ENCODE data around the gene CBY2.
"Not testable (repeated sequence)": the region's sequence is repeated elsewhere in the genome, so short reads cannot be mapped to it uniquely, and the experiment has no call there.

CBY2 gene

DNA sequence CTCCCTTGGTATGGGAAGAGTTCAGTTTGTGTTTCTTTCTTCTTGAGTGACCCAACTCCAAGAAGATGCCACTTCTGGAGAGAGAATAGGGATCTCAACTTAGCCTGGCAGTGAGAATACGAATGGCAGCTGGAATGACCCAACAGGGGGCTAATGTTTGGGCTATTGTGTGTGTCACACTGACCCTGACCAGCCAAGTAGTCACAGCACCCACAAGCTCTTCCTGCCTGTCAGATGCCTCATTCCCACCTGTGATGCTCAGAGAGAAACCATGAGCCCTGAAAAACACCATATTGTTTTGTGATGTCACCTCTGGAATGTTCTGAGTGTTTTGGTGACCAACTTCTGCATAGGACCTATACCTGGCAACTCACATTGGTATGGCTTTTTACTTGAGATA is at the start of gene CBY2:
Gene CBY2, plus strand, starts transcription at position 233 of the 400 bp plus-strand sequence. Its CDS starts 71 bp downstream, at position 304.
- no peak for DNase-seq

DNA sequence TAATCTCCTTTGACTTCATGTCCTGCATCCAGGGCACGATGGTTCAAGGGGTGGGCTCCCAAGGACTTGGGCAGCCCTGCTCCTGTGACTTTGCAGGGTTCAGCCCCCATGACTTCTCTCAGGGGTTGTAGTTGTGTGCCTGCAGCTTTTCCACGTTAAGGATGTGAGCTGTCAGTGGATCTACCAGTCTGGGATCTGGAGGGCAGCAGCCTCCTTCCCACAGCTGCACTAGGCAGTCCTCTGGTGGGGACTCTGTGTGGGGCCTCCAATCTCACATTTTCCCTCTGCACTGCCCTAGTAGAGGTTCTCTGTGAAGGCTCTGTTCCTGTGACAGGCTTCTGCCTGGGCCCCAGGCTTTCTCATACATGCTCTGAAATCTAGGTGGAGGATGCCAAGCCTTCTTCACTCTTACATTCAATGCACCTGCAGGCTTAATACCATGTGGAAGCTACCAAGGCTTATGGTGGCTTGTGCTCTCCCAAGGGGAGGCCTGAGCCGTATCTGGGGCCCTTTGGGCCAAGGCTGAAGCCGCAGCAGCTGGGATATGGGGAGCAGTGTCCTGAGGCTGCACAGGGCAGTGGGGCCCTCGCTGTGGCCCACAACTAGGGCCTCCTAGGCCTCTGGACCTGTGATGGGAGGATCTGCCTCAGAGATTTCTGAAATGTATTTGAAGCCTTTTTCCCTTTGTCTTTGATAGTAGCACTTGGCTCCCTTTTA is 47.3 kb upstream of the CBY2 start:
- DNase-seq = no peak

DNA sequence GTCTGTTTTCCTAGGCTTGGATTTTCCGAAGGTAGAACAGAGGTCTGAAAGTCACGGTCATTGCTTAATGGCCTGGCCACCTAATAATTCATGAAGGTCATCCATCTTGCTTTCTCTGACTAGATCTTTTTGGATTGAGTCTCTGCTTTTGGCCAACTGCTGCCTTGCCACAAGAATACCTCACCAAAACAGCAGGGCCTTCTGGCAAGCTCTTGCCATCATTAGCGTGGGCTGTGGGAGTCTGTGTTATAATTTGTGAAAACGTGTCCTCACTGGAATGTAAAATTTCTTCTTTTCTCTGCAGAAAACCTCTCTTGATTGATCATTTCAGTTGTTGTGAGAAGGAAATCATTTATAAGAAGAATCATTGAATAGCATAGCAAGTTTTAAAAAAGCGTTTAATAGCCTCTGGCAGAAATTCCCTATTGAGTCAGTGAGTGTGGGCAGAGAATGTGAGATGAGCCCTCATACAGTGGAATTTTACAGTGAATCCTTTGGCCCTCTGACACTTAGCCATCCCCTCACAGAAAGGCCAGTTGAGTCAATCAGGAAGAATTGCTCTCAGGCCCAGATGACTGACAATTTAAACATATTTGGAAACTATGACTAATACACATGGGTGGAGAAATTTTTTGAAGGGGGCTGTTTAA is 43.4 kb upstream of the CBY2 start:
- no peak for DNase-seq

GRCh38 chr13:45659536-45659935 is 42.6 kb upstream of the CBY2 start:
- DNase-seq = no peak

DNA sequence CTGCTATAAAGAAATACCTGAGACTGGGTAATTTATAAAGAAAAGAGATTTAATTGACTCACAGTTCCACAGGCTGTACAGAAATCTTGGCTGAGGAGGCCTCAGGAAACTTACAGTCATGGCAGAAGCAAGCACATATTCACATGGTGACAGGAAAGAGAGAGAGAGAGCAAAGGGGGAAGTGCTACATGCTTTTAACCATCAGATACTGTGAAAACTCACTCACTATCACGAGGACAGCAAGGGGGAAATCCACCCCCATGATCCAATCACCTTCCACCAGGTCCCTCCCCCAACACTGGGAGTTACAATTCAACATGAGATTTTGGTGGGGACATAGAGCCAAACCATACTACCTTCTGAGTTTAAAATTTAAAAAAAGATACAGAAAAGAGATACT is 41.7 kb upstream of the CBY2 start:
- not testable (repeated sequence) for DNase-seq

DNA sequence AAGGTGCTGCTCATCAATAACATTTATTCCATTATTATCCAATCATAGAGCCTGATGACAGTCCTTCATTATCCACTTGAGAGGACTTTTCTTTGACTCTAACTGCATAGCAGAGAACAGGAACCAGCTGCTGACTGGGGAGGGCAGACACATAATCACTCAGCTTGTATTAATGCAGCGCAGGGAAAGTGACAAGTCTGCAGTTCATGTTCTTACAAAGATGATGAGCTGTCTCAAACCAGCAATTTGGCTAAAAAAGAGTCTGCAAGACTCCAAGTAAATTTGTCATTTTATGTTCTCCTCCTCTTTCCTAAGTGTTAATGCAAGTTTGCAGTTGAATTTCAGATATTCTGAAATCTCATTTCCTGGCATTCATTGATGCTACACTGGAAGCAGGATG is 40.0 kb upstream of the CBY2 start:
- no peak for DNase-seq

DNA sequence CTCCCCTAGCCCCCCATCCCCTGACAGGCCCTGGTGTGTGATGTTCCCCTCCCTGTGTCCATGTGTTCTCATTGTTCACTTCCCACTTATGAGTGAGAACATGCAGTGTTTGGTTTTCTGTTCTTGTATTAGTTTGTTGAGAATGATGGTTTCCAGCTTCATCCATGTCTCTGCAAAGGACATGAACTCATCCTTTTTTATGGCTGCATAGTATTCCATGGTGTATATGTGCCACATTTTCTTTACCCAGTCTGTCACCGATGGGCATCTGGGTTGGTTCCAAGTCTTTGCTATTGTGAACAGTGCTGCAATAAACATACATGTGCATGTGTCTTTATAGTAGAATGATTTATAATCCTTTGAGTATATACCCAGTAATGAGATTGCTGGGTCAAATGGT is 39.2 kb upstream of the CBY2 start:
- not testable (repeated sequence) for DNase-seq

DNA sequence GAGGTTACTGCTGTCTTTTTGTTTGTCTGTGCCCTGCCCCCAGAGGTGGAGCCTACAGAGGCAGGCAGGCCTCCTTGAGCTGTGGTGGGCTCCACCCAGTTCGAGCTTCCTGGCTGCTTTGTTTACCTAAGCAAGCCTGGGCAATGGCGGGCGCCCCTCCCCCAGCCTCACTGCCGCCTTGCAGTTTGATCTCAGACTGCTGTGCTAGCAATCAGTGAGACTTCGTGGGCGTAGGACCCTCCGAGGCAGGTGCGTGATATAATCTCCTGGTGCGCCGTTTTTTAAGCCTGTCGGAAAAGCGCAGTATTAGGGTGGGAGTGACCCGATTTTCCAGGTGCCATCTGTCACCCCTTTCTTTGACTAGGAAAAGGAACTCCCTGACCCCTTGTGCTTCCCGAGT is 32.5 kb upstream of the CBY2 start:
- not testable (repeated sequence) for DNase-seq

- no peak for DNase-seq
Observed at GRCh38 chr13:45670189-45670885, 31.8 kb upstream of the CBY2 start.

DNA sequence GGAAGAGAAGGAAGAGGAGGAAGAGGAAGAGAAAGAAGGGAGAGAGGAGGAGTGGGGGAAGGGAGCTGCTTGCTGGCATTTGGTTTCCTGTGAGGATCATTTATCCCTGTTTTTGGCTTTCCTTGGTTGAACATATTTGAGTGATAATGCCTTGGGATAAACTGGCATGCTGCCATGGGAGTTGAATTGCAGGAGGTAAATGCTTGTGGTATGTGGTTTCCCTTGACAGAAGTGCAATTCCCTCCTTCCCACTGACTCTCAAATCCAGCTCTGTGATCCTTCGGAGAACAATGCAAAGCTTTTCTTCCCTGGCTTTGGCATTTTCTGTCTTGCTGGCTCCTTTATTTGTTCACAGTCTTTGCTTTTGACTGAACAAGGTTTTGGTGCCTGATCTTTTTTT is 27.2 kb upstream of the CBY2 start:
- DNase-seq = no peak

DNA sequence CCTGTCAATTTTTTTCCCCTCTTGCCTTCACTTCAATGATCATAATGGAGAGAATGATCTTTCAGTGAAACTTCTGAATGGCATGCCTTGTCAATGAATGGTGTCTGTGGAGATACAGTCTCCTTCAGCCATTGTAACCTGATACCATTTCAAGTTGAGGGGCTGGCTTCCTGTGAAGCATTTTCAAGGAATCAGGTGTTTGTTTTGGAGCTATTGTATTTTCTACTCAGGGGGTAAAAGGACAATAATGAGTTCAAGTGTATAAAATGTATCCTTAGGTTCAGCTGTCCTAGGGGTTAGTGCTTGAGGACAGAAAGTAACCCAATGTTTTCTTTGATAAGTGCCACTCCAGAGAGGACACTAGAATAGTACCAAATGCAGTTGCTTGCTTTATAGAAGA is 23.8 kb upstream of the CBY2 start:
- no peak for DNase-seq

DNA sequence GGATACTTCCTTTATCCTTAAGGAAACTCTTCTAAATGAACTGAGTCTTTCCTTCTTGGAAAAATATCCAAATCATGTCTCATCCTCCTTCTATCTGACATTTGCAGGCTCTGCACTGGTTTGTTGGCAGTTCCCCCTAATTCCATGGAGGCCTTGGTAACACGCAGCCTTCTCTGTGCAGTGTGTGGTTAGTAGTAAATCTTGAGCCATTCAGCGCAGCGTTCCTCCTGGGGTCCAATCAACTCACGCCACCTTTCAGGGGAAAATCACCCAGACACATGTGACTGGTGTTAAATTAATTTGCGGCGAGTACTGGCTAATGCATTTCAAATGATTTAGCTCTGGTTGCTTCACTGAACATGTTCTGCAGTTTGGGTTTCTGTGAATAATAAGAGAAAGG is 21.0 kb upstream of the CBY2 start:
- no peak for DNase-seq

- no peak for DNase-seq
Observed at GRCh38 chr13:45682494-45683008, 19.6 kb upstream of the CBY2 start.

- no peak for DNase-seq
Observed at GRCh38 chr13:45683701-45684100, 18.4 kb upstream of the CBY2 start.

- DNase-seq = no peak
Observed at GRCh38 chr13:45688577-45688976, 13.5 kb upstream of the CBY2 start.

DNA sequence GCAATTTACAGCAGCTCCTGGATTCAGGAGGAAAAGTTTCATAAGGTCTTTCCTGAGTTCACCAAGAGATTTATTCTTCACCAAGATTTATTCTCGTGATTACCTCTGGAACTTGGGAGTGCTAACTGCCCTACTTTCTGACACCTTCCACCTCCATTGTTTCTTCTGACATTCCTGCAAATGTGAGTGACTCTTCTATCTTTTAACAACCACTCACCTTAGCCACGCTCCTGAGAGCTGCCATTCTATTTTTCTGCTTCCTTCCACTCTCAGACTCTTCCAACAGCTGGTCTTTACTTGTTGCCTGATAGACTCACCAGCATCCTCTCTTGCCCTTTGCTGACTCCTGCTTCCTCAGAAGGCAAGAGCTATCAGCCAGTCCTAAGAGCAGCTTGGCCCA is 11.5 kb upstream of the CBY2 start:
- no peak for DNase-seq

GRCh38 chr13:45691251-45691650 is 10.9 kb upstream of the CBY2 start:
- no peak for DNase-seq

DNA sequence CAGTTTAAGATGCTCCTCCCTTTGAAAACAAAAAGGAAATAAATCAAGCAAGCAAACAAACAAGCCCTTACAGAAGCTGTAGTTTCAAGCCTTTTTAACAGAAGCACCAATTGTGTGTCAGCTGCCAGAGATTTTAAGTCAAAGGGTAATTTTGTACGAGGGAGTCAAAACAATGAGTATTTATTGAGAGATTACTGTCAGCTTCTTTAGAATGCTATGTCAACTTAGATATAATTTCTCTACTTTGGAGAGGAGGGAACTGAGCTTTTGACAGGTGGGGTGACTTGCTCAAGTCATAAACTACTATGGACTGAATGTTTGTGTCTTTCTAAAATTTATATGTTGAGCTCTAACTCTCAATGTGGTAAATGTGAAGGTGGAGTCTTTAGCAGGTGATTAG is 10.5 kb upstream of the CBY2 start:
- DNase-seq = no peak

DNA sequence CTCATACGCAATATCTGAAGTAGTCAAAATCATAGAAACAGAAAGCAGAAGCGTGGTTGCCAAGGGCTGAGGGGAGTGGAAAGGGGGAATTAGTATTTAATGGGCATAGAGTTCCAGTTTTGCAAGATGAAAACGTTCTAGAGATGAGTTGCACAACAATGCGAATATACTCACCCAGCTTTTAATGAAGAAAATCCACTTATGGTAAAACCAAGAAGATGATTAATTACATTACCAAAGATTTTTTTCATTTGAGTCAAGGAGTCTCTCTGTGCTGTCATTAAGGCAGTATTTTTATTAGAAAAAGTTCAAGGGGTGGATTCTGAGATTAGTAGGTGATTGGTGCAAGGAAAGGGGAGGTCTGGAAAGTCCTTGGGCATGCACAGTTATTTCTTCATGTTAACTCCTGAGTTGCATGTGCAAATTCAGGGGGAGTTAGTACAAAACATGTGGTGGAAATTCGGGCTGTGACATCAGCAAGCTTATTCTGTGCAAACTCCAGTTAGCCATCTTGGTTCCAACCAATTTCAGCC is 6.9 kb upstream of the CBY2 start:
- DNase-seq = peak; percentile 87

DNA sequence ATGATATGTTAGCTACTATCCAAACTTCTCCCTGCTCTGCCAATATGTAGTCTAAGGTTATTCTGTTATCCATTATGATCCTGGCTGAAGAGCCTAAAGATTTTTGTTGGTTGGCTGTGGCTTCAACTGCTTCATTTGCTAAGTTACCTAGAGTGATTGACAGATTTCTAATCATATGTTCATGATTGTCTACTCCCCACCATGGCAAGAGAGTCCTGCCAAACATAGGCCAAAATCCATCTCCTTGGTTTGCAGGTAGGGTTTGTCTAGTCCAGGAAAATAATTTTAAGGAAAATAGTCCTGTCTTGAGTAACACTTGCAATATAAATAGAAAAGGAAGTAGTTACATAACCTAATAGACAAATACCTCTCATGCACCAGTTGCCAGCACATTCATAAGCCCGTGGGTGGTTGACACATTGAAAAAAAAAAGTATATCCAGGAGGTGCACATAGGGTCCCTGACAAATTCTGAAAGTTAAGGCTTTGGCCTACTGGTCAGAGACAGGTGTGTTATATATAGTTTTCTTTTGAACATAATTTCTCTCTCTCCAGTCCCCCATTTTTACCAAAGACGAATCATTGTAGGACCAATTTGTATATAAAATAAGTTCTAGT is 5.4 kb upstream of the CBY2 start:
- DNase-seq = peak; percentile 40

GRCh38 chr13:45700971-45701900 is 884 bp upstream of the CBY2 start:
- peak; percentile 79 for DNase-seq

DNA sequence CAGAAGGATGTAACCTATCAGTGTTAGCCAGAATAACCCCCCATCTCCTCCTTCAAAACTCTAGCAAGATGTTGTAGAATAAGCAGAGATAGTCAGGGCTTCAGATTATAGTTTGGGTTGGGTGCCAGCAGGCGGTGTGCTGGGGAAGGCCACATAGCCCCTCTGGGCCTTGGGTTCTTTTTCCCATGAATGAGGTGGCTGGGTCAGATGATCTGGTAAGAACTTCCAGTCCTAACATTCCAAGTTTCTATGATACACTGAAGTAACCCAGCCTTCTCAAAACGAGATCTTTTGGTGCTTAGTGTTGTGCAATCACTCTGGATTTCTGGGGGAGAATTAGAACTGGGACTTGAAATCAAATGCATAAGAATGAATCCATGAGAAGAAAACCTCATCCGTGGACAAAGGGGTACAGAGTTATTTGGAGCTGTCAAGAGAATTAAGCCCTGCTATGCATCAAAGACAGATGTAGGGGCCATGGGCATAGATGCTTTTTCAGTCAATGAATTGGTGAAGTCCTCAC is 810 bp downstream of the CBY2 start:
- DNase-seq = no peak

All from activated CD4-positive, alpha-beta T cell treated with anti-CD3 and anti-CD28 coated beads, Interleukin-10, Interleukin-2, amounts not matched to agents 100 ng/mL and 50 ng/mL, durations not matched to agents 16 hours and 8 hours (primary cell).